ENCODE results near the gene IFTAP.

Gene IFTAP

DNA sequence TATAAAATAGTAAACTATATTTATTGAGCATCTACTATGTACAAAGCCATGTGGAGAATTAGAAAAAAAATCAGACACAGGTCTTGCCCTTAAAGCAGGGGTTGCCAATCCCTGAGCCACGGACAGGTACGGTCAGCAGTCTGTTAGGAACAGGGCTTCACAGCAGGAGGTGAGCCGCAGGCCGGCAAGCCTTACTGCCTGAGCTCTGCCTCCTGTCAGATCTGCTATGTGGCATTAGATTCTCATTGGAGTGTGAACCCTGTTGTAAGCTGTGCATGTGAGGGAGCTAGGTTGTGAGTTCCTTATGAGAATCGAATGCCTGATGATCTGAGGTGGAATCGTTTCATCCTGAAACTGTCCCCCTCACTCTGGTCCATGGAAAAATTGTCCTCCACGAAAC, 5.9 kb downstream of the IFTAP start:
- no peak for DNase-seq

DNA sequence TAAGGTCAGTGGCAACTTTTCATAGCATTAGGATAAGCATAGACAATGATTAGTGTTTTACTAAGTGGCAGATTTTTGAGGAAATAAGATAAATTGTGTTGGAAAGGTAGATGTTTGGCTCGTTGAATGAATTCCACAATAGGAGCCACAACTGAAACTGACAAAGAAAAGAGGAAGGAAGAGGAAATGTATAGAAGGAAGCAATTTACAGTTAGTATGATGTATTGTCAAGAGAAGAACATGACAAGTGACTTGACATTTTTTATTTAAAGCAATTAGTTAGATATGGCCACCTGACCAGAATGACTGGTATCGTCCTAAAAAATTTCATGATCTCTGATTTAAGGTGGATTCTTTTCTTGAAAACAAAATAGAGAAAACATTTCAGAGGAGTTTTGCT, 6.9 kb downstream of the IFTAP start:
- no peak for DNase-seq

DNA sequence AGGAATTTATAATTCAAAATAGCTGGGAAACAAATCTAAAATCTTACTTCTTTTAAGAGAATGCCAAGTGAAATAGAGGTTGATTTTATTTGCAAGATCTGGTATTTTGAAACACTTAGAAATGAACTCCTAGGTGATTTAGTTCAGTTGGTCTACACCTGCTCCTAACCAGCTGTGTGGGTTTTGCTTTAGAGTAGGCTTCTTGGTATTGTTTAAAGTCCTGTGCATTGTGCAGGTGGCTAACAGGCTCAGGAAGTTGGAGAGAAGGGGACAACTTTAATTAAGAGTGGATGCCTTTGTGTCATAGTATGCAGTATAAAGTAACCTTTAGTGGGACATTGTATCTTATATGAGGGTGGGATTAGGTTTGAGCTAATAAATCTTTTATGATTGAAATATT, 7.8 kb downstream of the IFTAP start:
- DNase-seq, result no peak

DNA sequence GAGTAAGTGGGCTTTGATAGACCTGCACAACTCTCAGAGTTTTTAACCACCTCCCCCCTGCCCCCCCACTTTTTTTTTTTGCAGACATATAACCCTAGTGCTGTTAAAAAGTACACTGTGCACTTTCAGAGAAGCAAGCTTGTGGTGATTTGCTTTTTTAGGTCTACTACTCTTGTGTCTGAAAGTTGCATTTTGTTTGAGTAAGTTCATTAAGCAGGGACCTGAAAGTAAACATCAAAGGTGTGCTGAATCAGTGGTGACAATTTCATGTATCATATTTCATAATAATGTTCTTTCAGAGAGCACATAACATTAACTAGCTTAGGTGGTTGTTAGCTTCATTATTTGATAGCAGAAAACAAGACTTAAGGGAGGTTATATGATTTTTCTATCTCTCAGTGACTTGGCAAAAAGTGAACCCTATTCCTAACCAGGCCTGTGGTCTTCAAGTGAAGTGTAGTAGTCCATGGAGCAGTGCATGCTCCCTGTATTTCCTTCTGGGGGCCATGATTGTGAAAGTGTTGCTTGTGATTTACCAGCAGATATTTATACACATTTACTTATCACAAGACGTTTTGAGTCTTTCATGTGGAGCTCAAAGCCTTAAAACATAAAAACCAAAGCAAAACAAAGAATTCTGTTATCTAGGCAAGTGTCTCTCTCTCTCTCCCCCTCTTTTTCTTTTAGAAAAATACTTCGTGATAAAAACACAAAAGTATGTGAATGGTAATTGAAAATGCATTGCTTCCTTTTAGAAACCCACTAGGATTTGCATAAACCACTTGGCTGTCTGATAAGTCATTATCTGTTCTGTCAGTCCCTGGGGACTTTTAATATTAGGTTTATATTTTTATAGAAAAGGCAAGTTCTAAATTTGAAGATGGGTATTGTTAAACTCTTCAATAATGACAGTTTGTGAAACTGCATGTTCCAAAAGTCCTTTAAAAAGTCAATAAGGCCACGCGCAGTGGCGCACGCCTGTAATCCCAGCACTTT, 11.2 kb downstream of the IFTAP start:
- DNase-seq, result no peak

DNA sequence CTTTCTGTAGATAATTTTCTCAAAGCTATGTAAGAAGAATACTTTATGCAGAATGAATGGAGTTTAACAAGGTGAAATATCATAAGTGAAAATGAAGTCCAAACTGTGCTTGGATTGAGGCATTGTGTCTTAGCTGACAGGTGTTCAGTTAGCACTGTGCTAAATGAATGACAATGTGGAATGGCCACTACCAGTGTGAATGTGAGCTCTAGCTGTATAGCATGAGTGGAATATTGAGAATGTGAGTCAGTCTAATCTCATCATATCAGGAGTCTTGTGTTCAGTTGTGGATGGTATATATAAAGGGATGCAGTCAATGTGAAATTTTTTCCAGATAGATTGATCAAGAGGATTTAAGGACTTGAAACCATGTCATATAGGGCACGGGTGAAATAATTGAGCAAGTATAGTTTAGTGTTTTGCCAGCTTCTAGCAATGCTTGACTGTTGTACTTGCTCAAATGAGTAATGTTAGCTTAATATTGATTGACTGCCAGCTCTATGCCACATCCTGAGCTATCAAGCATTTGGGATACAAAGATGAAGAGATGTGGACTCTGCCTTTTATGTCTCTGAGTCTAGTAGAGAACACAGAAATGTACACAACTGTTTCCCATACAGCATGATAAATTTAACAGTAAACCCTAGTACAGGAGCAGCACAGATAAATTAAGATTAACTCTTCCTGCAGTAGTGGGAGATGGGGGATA, 14.3 kb downstream of the IFTAP start:
- no peak for DNase-seq

DNA sequence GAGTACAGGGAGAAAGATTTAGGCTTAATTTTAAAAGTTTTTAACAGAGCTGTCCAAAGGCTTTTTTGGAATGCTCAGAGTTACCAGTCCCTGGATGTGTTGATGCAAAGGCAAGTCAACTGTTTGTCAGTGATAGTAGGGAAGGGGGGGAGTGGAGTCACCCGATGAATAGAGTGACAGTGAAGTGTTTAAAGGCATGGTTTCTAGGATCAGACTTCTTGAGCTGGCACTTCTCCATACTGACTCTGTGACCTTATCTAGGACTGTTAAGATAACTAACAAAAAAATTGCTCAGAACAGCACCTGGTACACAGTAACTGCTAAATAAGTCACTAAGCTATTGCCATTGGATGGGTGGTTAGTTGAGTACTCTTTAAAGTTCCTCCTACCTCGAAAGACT, 15.1 kb downstream of the IFTAP start:
- DNase-seq, result no peak

DNA sequence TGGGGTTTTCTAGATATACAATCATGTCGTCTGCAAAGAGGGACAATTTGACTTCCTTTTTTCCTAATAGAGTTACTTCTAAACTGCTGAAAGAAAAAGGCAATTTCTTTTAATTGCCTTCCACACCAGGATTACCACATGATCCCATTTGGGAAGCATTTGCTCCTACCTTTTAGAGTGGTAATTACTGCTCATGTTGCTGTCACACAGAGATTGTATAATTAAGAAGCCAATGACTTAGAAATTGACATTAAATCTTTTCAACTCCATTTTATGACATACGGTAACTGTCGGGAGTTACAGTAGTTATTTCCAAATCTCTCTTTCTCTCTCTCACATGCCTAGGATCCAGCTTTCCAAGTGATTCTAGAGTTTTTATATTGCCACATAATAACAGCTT, 21.5 kb downstream of the IFTAP start:
- no peak for DNase-seq

DNA sequence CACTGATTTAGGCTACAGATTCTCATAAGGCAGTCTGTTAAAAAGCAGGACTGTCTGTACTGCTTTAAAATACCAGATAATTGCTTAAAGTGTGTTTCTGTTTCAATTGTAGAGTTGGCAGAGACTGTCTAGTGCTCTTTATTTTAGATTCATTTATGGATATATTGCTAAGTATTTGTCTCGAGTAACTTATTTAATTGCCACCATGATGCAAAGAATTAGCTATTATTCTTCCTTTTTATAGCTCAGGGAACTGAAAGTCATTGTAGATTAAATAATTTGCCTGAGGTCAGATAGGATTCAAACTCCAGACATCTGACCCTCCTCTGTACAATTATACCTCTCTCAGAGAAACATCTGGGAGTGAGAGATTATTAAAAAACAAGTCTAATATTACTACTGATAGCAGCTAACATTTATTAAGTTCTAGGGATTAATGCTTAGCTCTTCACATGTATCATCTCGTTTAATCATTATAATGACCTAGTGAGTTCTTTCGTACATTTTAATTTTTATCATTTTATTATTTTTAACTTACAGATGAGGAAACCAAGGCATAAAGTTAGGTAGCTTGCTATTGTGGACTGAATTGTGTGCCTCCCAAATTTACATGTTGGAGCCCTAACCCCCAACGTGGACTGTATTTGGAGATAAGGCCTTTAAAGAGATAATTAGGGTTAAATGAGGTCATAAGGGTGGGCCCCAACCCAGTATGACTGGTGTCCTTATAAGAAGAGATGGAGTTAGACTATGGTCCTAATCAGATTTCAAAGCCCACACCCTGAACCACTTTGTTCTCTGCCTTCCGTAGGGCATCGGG, 23.5 kb downstream of the IFTAP start:
- no peak for DNase-seq

DNA sequence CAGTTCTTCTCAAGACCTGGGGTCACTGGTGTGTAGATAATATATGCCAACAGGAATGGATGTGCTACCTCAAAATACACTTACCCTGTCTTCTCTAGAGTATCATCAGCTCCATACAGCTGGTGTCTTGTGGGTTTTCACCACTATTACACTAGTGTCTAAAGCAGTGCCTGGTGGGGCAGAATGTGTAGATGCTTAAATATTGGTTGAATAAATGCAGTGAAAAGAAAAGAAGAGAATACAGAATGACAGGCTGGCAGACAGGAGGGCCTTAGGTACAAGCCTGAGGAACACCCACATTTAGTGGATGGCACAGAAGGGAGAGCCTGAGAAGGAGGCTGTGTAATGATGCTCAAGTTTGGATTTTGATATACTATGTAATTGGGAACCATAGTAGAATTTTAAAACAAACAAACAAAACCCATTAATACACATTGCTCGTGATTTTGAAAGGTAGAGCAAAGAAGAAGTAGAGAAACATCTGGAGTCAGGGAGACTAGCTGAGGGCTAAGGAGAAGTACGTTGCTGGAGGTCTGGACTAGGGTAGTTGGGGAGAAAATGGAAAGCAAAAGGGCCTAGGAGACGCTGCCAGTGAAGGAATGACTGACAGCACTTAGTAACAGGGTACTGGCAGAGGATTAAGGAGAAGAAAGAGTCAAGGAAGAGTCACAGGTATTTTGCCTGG, 24.2 kb downstream of the IFTAP start:
- no peak for DNase-seq

DNA sequence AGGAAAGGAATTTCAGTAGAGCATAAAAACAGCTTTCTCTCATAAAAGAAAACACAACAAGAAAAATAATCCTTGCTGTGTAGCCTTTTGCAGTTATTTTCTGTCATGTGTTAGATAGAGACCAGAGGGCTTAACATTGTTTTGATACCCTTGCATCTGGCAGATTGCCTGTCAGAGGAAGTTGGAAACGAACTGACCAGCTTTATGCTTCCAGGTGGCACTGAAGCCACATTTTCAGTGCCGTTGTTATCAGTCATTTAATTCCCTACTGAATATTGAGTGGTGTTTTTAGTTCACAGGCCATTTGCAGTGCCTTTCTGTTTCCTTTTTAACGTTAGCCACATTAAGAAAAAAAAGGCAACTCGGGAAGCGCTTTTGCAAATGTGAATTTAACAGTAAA, 25.2 kb downstream of the IFTAP start:
- no peak for DNase-seq

DNA sequence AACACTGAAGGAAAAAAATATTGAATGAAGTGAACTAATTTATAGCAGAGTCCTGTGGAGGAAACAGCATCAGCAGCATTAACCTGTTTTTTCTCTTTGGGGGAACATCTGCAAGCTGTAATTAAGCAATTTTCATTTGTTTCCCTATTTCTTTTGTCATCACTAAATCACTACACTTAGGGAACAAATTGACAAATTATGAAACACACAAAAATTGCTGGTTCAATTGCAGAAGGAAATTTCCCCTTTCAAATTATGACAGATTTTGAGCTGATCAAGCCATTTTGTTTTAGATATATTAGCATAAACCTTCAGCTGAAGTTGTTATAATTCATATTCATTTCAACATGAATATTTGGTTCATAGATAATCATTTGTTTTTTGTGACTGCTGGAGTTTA, 25.9 kb downstream of the IFTAP start:
- DNase-seq, result no peak

DNA sequence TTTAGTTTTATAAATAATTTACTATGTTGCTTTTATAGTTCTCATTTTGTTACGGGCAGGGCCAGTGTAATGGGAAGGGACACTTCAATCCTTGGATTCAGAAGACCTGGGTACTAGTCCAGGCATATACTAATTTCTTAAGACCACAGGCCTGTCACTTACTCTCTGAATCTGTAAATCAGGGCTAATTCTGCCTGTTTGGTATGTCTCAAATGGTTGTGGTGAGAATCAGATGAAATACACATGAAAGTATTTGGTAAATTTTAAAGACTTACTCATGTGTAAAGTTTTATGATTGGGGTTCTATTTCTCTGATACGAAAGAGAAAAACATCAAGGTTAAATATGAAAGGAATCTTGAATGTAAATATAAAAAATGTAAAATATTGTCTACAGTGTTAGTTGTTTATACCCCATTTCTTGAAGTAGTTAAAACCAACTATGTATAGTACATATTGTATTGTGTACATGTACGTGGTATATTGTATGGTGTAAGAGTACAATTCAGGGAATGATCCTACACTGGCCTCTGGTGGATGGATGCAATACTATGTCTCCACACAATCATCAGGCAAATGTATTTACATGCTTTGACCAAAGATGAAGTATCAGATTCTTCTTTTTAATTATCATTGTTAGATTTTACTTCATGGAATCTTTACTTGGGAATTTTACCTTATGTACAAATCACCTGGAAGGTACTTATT, 28.3 kb downstream of the IFTAP start:
- DNase-seq, result no peak

DNA sequence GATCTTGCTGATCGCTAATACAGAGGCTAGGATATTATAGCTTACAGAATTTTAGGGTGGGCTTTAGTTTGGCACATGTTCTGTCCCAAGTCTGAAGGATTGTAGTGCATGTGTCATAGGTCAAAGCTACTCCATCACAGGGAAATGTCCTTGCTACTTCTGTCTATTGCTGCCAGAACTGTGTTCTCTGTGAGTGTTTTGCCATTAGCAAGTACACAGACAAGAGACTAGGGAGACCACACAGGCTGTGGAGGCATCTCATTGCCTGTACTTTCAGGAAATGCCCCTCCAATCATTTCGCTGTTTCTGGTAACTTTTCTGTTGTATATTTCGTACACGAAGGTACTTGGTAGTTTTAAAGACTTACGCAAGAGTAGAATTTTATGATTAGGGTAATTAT, 29.2 kb downstream of the IFTAP start:
- no peak for DNase-seq

DNA sequence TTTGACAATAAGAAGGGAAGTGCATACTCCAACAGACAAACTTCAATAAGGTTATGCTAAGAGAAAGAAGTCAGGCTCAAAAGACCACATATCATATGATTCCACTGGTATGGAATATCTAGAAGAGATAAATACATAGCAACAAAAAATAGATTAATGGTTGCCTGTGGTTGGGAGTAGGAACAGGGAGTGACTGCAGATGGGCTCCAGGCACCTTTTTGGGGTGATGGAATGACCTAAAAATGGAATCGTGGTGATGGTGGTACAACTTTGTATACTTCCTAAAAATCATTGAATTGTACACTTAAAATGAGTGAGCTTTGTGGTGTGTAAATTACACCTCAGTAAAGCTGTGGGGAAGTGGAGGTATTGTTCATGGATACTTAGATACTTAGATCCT, 32.7 kb downstream of the IFTAP start:
- no peak for DNase-seq

DNA sequence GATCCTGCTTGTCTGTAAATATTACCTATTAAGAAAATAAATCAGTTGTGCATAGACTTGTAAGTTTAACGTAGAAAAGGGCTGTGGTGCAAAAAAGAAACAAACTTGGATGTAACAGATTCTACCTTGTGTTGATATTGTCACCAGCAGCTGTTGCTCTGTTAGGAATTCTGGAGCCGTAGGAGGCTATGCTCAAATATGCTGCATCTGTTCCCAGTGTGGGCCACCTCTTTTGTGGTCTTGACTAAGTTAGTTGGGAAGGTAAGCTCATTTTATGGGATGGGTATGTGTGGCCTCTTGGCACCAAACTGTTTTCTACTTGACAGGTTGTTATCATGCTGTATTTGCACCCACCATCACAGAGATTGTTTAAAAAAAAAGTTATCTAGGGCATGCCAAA, 33.2 kb downstream of the IFTAP start:
- no peak for DNase-seq

DNA sequence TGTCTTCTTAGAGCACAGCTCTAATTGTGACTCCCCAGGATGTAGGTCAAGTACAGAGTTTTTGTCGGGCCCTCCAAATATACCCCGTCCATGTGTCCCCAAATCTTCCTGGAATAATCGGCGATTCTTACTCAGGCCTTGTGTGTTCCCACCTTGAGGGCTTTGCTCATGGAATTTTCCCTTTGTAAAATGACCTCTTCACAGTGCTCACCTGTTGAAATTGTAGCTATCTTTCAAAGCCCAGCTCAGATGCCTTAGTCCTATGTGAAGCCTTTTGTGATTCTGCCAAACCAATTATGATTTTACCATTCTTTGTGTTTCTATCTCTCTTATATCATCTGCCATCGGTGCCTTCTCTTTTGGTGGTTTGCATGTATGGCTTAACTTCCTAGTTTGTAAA, 33.8 kb downstream of the IFTAP start:
- no peak for DNase-seq

DNA sequence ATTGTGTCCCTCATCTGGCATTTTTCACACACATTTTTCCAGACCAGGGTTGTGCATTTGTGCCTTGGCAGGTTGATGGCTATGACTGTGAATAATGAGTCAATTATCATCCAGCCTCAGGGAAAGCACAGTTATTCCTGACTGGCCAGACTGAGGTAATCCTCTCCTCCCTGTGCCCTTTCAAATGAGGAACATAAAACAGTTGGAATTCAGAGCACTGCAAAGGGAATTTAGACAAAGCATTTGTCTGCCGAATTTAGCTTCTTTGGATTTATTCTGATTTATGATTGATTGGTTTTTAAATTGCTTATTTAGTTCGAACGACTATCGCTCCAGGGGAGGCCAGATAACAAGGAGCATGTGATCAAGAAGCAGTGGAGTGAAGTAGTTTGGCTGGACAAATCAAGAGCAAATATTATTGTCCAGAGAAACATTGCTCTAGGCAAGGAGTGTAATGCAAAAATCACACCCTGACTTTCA, 34.5 kb downstream of the IFTAP start:
- DNase-seq, result no peak

DNA sequence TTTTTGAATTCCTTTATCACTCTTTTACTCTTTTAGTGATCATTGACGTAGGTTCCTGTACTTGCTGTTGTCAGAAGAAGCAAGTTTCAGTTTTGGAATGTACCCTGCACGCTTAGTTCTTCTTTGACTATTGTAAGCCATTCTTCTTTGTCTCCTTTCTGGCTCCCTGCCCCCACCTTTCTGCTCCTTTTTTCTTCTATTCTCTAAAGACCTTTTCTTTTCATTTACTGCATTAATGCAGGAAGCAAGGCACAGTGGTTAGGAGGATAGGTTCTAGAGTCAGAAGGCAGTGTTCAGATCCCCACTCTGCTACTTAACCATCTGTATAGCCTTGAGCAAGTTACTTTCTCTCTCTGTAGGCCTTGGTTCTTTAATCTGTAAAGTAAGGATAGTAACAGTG, 37.5 kb downstream of the IFTAP start:
- no peak for DNase-seq

DNA sequence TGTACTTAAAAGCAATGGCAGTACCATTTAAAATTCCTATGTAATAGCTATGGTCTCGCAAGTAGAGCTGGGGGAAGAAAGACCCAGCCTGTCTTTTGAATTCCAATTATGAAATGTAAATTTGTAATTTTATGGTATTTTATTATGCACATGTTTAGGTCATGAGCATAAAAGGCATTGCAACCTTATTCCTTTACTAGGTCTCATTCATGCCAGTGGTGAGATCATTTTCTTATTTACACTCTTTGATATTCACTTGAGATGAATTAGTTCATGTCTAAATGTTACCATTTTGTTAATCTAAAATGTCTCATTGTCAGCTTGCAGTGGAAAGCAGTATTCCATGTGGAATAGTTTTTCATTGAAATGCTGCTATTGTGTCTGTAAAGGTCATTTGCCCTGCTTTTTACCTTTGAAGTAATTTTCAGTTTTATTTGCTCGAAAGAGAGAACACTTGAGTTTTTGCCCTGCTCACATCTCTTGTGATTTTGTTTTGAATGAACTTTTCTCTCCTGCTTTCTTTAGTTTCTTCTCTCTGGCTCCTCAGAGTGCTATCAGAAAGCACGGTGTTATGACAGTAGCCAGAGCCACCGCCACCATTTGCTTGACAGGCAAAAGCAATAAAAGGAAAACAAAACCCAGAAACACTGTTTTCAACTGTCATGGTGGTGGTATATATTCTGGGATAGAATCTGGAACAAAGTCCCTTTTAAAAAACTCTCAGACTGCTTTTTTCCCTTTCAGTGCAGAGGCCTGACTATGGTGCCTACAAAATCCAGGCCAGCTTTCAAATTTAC, 41.0 kb downstream of the IFTAP start:
- DNase-seq, result no peak

DNA sequence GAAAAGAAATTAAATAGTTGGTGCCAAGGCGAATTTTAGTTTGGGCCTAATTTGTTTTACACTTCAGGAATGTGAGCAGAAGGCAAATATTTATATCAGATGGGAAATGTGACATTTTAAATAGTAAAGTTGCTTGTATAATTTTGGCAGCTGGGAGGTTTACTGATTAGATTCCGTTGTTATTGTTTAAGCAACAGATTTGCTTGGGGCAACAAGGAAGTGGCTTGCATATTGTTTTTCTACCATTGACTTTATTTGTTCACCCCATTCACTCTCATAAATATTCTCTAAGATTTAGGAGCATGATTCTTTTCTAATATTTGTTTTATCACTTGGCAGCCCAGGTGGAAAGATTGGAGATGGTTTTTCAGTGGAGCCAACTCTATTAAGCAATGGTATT, 44.3 kb downstream of the IFTAP start:
- DNase-seq, result no peak

DNA sequence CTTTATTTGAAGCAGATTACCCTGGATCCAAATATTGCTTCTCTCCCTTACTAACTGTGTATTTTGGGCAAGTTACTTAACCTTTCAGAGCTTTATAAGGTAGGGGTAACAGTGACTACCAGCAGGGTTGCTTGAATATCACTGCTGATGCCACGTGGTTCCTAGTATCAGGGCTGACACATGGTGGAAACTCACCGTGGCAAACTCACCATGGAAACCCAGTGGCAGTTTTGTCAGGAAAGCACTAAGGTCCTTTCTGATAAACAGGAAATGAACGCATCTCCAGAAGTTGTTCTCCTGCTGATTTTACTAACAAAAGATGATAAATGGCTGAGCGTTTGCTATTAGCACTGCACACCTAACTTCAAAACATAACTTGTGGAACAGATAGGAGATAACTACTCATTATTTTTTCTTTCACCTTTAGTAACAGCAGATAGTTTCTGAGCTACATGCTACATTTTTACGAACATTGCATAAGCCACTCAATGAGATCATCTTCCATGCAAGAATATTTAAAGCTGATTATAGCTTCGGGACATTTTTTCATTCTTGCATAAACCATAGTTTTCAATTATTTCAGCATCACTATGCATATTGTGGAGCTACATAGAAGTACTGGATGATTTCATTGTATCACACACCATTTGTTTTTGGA, 63.4 kb downstream of the IFTAP start:
- no peak for DNase-seq

All from activated effector memory CD4-positive, alpha-beta T cell treated with anti-CD3 and anti-CD28 coated beads, Interleukin-2, amount 50 U/mL, for 16 hours (primary cell).